HG02884 (cell line): Measurements from ENCODE around the gene OR2V2.

Experiments
- ATAC-seq: cut with Tn5 transposase; IDR thresholded peaks from one replicate; pipeline ENCODE4 v1.9.1; 2021; ENCODE audit warnings: mild to moderate bottlenecking, moderate library complexity; ENCODE audit not compliant: unreplicated experiment

OR2V2 gene

GRCh38 chr5:181189962-181190710 lies 42.8 kb downstream of the OR2V2 start:
- no peak for ATAC-seq

GRCh38 chr5:181190711-181191525 lies 43.5 kb downstream of the OR2V2 start:
- ATAC-seq, result peak; percentile 3

- ATAC-seq, result peak; percentile 51
Measured at GRCh38 chr5:181191526-181192336, 44.3 kb downstream of the OR2V2 start.

GRCh38 chr5:181192337-181193046 lies 45.1 kb downstream of the OR2V2 start:
- no peak for ATAC-seq

GRCh38 chr5:181193656-181194055 lies 46.3 kb downstream of the OR2V2 start:
- no peak for ATAC-seq

GRCh38 chr5:181194489-181195248 lies 47.3 kb downstream of the OR2V2 start:
- no peak for ATAC-seq

GRCh38 chr5:181195249-181195761 lies 47.9 kb downstream of the OR2V2 start:
- no peak for ATAC-seq

GRCh38 chr5:181197326-181197951 lies 50.1 kb downstream of the OR2V2 start:
- ATAC-seq, result no peak

- ATAC-seq, result no peak
Measured at GRCh38 chr5:181198106-181198685, 50.8 kb downstream of the OR2V2 start.

GRCh38 chr5:181198905-181199519 lies 51.6 kb downstream of the OR2V2 start:
- peak; percentile 51 for ATAC-seq

- no peak for ATAC-seq
Measured at GRCh38 chr5:181199881-181200638, 52.7 kb downstream of the OR2V2 start.

- ATAC-seq, result no peak
Measured at GRCh38 chr5:181200816-181201215, 53.4 kb downstream of the OR2V2 start.

GRCh38 chr5:181203093-181203711 lies 55.8 kb downstream of the OR2V2 start:
- no peak for ATAC-seq

GRCh38 chr5:181203777-181204112 lies 56.4 kb downstream of the OR2V2 start:
- no peak for ATAC-seq

- ATAC-seq, result no peak
Measured at GRCh38 chr5:181204113-181204825, 56.9 kb downstream of the OR2V2 start.

- no peak for ATAC-seq
Measured at GRCh38 chr5:181204826-181205760, 57.7 kb downstream of the OR2V2 start, which contains the start of gene TRIM7. Gene TRIM7, minus strand, starts transcription at chr5:181205196. Its CDS starts 86 bp downstream, at chr5:181205110.
